Measurements from ENCODE around the gene SPTBN5. TPM values are rescaled to one million over a fixed set of nuclear protein-coding genes. Genes with fewer than 3 reads are reported as not detected.
"Not testable (repeated sequence)": the region's sequence is repeated elsewhere in the genome, so short reads cannot be mapped to it uniquely, and the experiment has no call there.

The SPTBN5 gene
- total RNA-seq, 1 experiment from 2014 or later = 0.96 TPM

GRCh38 chr15:41832208-41832607 is 61.6 kb downstream of the SPTBN5 start:
- no TSS peak for BruUV-seq (replicated peaks)
- ChIA-PET CTCF (no interaction called here), RAD21 (ENCODE audit: low non-redundant PET in 1 of 2, low total read pairs in 2 of 2, uncharacterized antibody in 2 of 2, unreplicated experiment in 2 of 2) (no interaction called here), POLR2A (no interaction called here)
- H3K79me2 ChIP-seq (ENCODE audit: insufficient read depth, low read length) = no peaks in the 10 kb centered on the region
- no peak overlapping the region for H3K4me2 ChIP-seq (ENCODE audit: low read length)
- H2AFZ ChIP-seq (ENCODE audit: low read depth, low read length, poor library complexity, severe bottlenecking) = no peak overlapping the region
- TF ChIP-seq TCF7L2 (IDR thresholded peaks at IDR 0.05; ENCODE audit: borderline replicate concordance, extremely low read depth, insufficient read depth, insufficient read length) = no peak
- TF ChIP-seq EZH2 (IDR thresholded peaks at IDR 0.05) = no peak
- TF ChIP-seq JUND (IDR thresholded peaks at IDR 0.05) = no peak
- TF ChIP-seq CTCF (IDR thresholded peaks at IDR 0.05 in 2 of 3, conservative IDR thresholded peaks at IDR 0.05 in 1 of 3; ENCODE audit: borderline replicate concordance in 1 of 3, insufficient read depth in 1 of 3, low read depth in 2 of 3, low read length in 2 of 3) = no peak
- TF ChIP-seq FOSL1 (IDR thresholded peaks at IDR 0.05; ENCODE audit: low read depth) = no peak
- no peak for TF ChIP-seq POLR2A (IDR thresholded peaks at IDR 0.05; ENCODE audit: borderline replicate concordance, extremely low read depth, insufficient read depth, insufficient read length)
- no peak for TF ChIP-seq CBX3 (IDR thresholded peaks at IDR 0.05; ENCODE audit: low read depth)
- TF ChIP-seq SRF (IDR thresholded peaks at IDR 0.05; ENCODE audit: low read depth) = no peak
- TF ChIP-seq SIN3A (IDR thresholded peaks at IDR 0.05; ENCODE audit: low read depth) = no peak
- TF ChIP-seq, protein P1, sequence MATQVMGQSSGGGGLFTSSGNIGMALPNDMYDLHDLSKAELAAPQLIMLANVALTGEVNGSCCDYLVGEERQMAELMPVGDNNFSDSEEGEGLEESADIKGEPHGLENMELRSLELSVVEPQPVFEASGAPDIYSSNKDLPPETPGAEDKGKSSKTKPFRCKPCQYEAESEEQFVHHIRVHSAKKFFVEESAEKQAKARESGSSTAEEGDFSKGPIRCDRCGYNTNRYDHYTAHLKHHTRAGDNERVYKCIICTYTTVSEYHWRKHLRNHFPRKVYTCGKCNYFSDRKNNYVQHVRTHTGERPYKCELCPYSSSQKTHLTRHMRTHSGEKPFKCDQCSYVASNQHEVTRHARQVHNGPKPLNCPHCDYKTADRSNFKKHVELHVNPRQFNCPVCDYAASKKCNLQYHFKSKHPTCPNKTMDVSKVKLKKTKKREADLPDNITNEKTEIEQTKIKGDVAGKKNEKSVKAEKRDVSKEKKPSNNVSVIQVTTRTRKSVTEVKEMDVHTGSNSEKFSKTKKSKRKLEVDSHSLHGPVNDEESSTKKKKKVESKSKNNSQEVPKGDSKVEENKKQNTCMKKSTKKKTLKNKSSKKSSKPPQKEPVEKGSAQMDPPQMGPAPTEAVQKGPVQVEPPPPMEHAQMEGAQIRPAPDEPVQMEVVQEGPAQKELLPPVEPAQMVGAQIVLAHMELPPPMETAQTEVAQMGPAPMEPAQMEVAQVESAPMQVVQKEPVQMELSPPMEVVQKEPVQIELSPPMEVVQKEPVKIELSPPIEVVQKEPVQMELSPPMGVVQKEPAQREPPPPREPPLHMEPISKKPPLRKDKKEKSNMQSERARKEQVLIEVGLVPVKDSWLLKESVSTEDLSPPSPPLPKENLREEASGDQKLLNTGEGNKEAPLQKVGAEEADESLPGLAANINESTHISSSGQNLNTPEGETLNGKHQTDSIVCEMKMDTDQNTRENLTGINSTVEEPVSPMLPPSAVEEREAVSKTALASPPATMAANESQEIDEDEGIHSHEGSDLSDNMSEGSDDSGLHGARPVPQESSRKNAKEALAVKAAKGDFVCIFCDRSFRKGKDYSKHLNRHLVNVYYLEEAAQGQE (IDR thresholded peaks at IDR 0.05; ENCODE audit: low read depth) = no peak
- no peak for TF ChIP-seq YY1 (IDR thresholded peaks at IDR 0.05; ENCODE audit: extremely low read depth, insufficient replicate concordance, low read depth, low read length)
- TF ChIP-seq CEBPB (IDR thresholded peaks at IDR 0.05; ENCODE audit: low read depth) = no peak
- DNase-seq (ENCODE audit: low read depth, low spot score) = no peak
- no peak overlapping the region for H3K9ac ChIP-seq (ENCODE audit: low read length)
- H3K27ac ChIP-seq (ENCODE audit: low read depth, low read length) = no peak overlapping the region
- no peaks in the 10 kb centered on the region for H3K9me2 ChIP-seq (ENCODE audit: insufficient read depth)
- H3K4me3 ChIP-seq (replicated peaks in 1 of 2; ENCODE audit: low read depth in 1 of 2, low read length in 2 of 2) = no peak overlapping the region
- peaks cover 6 to 17% of the 10 kb centered on the region in 2 experiments; a peak in 3 of 4 replicates for H3K4me1 ChIP-seq (ENCODE audit: control insufficient read depth in 1 of 2, insufficient read depth in 2 of 2, low read length in 2 of 2)
- no peaks in the 10 kb centered on the region for H3K9me3 ChIP-seq (ENCODE audit: control insufficient read depth in 1 of 2, insufficient read depth in 1 of 2, low read depth in 1 of 2, low read length in 2 of 2)
- no peaks in the 10 kb centered on the region for H3K27me3 ChIP-seq (ENCODE audit: insufficient read depth, low read length)
- no peaks in the 10 kb centered on the region for H4K20me1 ChIP-seq (ENCODE audit: insufficient read depth)
- ATAC-seq = no peak
- no peaks in the 10 kb centered on the region for H3K36me3 ChIP-seq (ENCODE audit: control insufficient read depth in 1 of 2, insufficient read depth in 2 of 2, low read length in 2 of 2)
- intact Hi-C loops (cut with micrococcal nuclease) = no loop called here

GRCh38 chr15:41831291-41831690 is 62.6 kb downstream of the SPTBN5 start:
- POLR2A ChIA-PET; RAD21 ChIA-PET (ENCODE audit: low non-redundant PET in 1 of 2, low total read pairs in 2 of 2, uncharacterized antibody in 2 of 2, unreplicated experiment in 2 of 2); ATAC-seq; H3K27ac ChIP-seq (ENCODE audit: low read depth, low read length); intact Hi-C loops (cut with micrococcal nuclease); DNase-seq (ENCODE audit: low read depth, low spot score); H3K9ac ChIP-seq (ENCODE audit: low read length); H3K4me2 ChIP-seq (ENCODE audit: low read length); H3K36me3 ChIP-seq (ENCODE audit: control insufficient read depth in 1 of 2, insufficient read depth in 2 of 2, low read length in 2 of 2); H3K4me3 ChIP-seq (replicated peaks in 1 of 2; ENCODE audit: low read depth in 1 of 2, low read length in 2 of 2); H3K79me2 ChIP-seq (ENCODE audit: insufficient read depth, low read length); H4K20me1 ChIP-seq (ENCODE audit: insufficient read depth); H3K9me2 ChIP-seq (ENCODE audit: insufficient read depth); H3K27me3 ChIP-seq (ENCODE audit: insufficient read depth, low read length); H3K9me3 ChIP-seq (ENCODE audit: control insufficient read depth in 1 of 2, insufficient read depth in 1 of 2, low read depth in 1 of 2, low read length in 2 of 2); BruUV-seq (replicated peaks); H2AFZ ChIP-seq (ENCODE audit: low read depth, low read length, poor library complexity, severe bottlenecking): not testable (repeated sequence)
- peaks cover 6 to 18% of the 10 kb centered on the region in 2 experiments; a peak in 3 of 4 replicates for H3K4me1 ChIP-seq (ENCODE audit: control insufficient read depth in 1 of 2, insufficient read depth in 2 of 2, low read length in 2 of 2)
- CTCF ChIA-PET = interaction anchor here (0.6 kb wide), 1 partner anchor 901 kb away, joined by 3 read pairs; no protein-coding TSS in a partner anchor

All from HCT116 (cell line).